Endothelial cell of umbilical vein (primary cell): ENCODE measurements around the gene ARL8A. TPM values are rescaled to one million over a fixed set of nuclear protein-coding genes. Genes with fewer than 3 reads are reported as not detected.

Experiments used
- BruUV-seq: library from RNA; stranded (reverse); fragments of 400-500 nt; replicated peaks from 2 replicates; lab custom pipeline; 2021; lab: Mats Ljungman, UMichigan
- CTCF ChIA-PET: fragments of 300-600, 350-600 bp; sonication (Branson Sonifier 250); formaldehyde crosslinking; loops from one replicate; lab custom pipeline; 2021; ENCODE audit warnings: antibody characterized with exemption, inconsistent platforms; lab: Charles Lee
- POLR2A ChIA-PET: fragments of 300-600, 350-600 bp; sonication (Branson Sonifier 250); formaldehyde crosslinking; loops from one replicate; lab custom pipeline; 2021; ENCODE audit warnings: antibody characterized with exemption, inconsistent platforms; lab: Charles Lee
- DNase-seq: peaks from one replicate; pipeline ENCODE4 v3.0.0-alpha.2; 2011; ENCODE audit warnings: low read depth, low spot score
- FAIRE-seq: peaks from 2 replicates; lab custom pipeline; 2011; peaks lifted over from hg19 to GRCh38; lab: Jason Lieb, UNC
- H2AFZ ChIP-seq: 2 replicates; pipeline ENCODE4 v1.6.0; 2012; ENCODE audit warnings: low read depth, low read length, control low read depth, inconsistent platforms
- H3K27ac ChIP-seq: 2 replicates; pipeline ENCODE4 v1.5.1; 2011; ENCODE audit warnings: low read depth, mild to moderate bottlenecking, control low read depth, low read length, moderate library complexity; ENCODE audit not compliant: insufficient read depth
- H3K27me3 ChIP-seq, 2 experiments: 2 replicates each; pipeline versions ENCODE4 v1.6.0 to v1.6.1; 2011; ENCODE audit warnings: low read length in 2 of 2, mixed read lengths in 1 of 2; ENCODE audit not compliant: control insufficient read depth in 2 of 2, insufficient read depth in 2 of 2
- H3K36me3 ChIP-seq, 2 experiments: 2 replicates in 1 of 2; 3 replicates in 1 of 2; pipeline ENCODE4 v1.5.1; 2011; ENCODE audit warnings: low read length in 2 of 2, mild to moderate bottlenecking in 1 of 2, moderate library complexity in 1 of 2; ENCODE audit not compliant: control insufficient read depth in 2 of 2, insufficient read depth in 2 of 2; ENCODE audit errors: extremely low read depth in 1 of 2
- H3K4me1 ChIP-seq: 3 replicates; pipeline ENCODE4 v1.5.1; 2011; ENCODE audit warnings: mild to moderate bottlenecking, low read length; ENCODE audit not compliant: control insufficient read depth, insufficient read depth; ENCODE audit errors: extremely low read depth
- H3K4me2 ChIP-seq: 2 replicates; pipeline ENCODE4 v1.6.1; 2011; ENCODE audit warnings: low read length, control low read depth, mixed read lengths; ENCODE audit not compliant: insufficient read depth
- H3K4me3 ChIP-seq, 3 experiments: fragments of 200-600 bp in 1 of 3; sonication (generic), shearing (Covaris generic) in 1 of 3; replicated peaks in 1 of 3; 2 replicates each; pipeline ENCODE4 v1.5.1; 2011 to 2016; ENCODE audit warnings: control low read depth in 3 of 3, low read length in 3 of 3, mild to moderate bottlenecking in 2 of 3, inconsistent platforms in 1 of 3, low read depth in 1 of 3, moderate library complexity in 1 of 3; ENCODE audit not compliant: insufficient read depth in 1 of 3
- H3K79me2 ChIP-seq: 2 replicates; pipeline ENCODE4 v1.6.0; 2012; ENCODE audit warnings: low read length, inconsistent platforms; ENCODE audit not compliant: control insufficient read depth, insufficient read depth
- H3K9ac ChIP-seq: replicated peaks from 2 replicates; pipeline ENCODE3; 2011; ENCODE audit warnings: low read length, control low read depth; ENCODE audit not compliant: insufficient read depth; ENCODE audit errors: extremely low read depth
- H3K9me1 ChIP-seq: replicated peaks from 3 replicates; pipeline ENCODE4 v1.6.0; 2011; ENCODE audit warnings: mild to moderate bottlenecking, low read length; ENCODE audit not compliant: control insufficient read depth, insufficient read depth; ENCODE audit errors: extremely low read depth
- H3K9me3 ChIP-seq: replicated peaks from 2 replicates; pipeline ENCODE4 v1.5.1; 2012; ENCODE audit warnings: low read length, inconsistent platforms; ENCODE audit not compliant: control insufficient read depth, insufficient read depth
- H4K20me1 ChIP-seq: replicated peaks from 2 replicates; pipeline ENCODE3; 2011; ENCODE audit warnings: mild to moderate bottlenecking, low read length; ENCODE audit not compliant: control insufficient read depth, insufficient read depth; ENCODE audit errors: extremely low read depth
- CTCF ChIP-seq, 2 donors: IDR thresholded peaks; 1 replicate in 1 of 2; 2 replicates in 1 of 2; pipeline ENCODE4 v1.5.1; 2011; ENCODE audit warnings: low read length in 2 of 2, mild to moderate bottlenecking in 2 of 2, moderate library complexity in 2 of 2, control low read depth in 1 of 2, inconsistent platforms in 1 of 2, low read depth in 1 of 2; ENCODE audit not compliant: insufficient read depth in 1 of 2; ENCODE audit errors: extremely low read depth in 1 of 2
- EZH2 ChIP-seq: IDR thresholded peaks from 2 replicates; pipeline ENCODE4 v1.6.1; 2012; ENCODE audit warnings: borderline replicate concordance, low read depth, mild to moderate bottlenecking, moderate library complexity, low read length, inconsistent platforms; ENCODE audit not compliant: severe bottlenecking
- FOS ChIP-seq: IDR thresholded peaks from 2 replicates; pipeline ENCODE4 v1.6.1; 2011; ENCODE audit warnings: mild to moderate bottlenecking, low read length, moderate library complexity, borderline replicate concordance; ENCODE audit not compliant: insufficient read depth
- GATA2 ChIP-seq: IDR thresholded peaks from 2 replicates; pipeline ENCODE4 v1.7.0; 2011; ENCODE audit warnings: low read depth, mild to moderate bottlenecking, moderate library complexity, mixed read lengths, low read length; ENCODE audit not compliant: insufficient read length, insufficient read depth
- JUN ChIP-seq: IDR thresholded peaks from 2 replicates; pipeline ENCODE4 v1.6.1; 2011; ENCODE audit warnings: borderline replicate concordance, low read depth; ENCODE audit not compliant: insufficient read length, insufficient read depth
- MAX ChIP-seq: IDR thresholded peaks from 2 replicates; pipeline ENCODE4 v1.6.1; 2011; ENCODE audit not compliant: insufficient read depth, insufficient read length
- MYC ChIP-seq: IDR thresholded peaks from one replicate; pipeline ENCODE4 v1.6.1; 2011; ENCODE audit warnings: mild to moderate bottlenecking, low read depth, low read length
- POLR2A ChIP-seq: IDR thresholded peaks from 2 replicates; pipeline ENCODE4 v1.6.1; 2012; ENCODE audit warnings: low read depth, mild to moderate bottlenecking, control low read depth, low read length
- POLR2AphosphoS5 ChIP-seq: IDR thresholded peaks from 2 replicates; pipeline ENCODE4 v1.6.1; 2012; ENCODE audit warnings: low read depth, mild to moderate bottlenecking, control low read depth, low read length, moderate library complexity; ENCODE audit not compliant: insufficient read depth
- dilution Hi-C: fragments of 300-500 bp; cut with MboI; formaldehyde crosslinking; loops from one replicate; pipeline ENCODE4 v1.15.0; 2019; ENCODE audit warnings: low sequenced_read_pairs; ENCODE audit not compliant: extremely low pct_ligation_motif_present
- intact Hi-C: fragments of 100-400 bp; cut with micrococcal nuclease; formaldehyde crosslinking; loops from one replicate; pipeline ENCODE4 v1.10.0; 2022
- polyA plus RNA-seq, 4 experiments: library from polyadenylated mRNA; depleted of rRNA in 3 of 4; stranded (reverse) in 3 of 4; unstranded in 1 of 4; fragments of >200 nt; gene quantifications; 2 replicates each; pipeline versions ENCODE4 v1.2.1 to v1.2.3, GENCODE V29; 2011 to 2012; ENCODE audit warnings: missing spikeins in 1 of 4
- total RNA-seq: library from RNA; stranded (reverse); gene quantifications from 2 replicates; pipeline ENCODE4 v1.2.3, GENCODE V29; 2021

ARL8A gene
- total and polyA plus RNA-seq, 2 donors (not counting 3 experiments of a cell fraction or from before 2014, with no cell fraction given) = 54.3 to 69.5 TPM

- DNase-seq (no peak), FAIRE-seq (no peak)
- ChIA-PET POLR2A (no interaction called here), CTCF (interaction anchor here (0.9 to 1.7 kb wide), 4 partner anchors 8 to 27 kb away, joined by 4 to 8 read pairs (median 6); no protein-coding TSS in a partner anchor)
- Histone ChIP-seq H3K4me2 (no peak overlapping the region), H3K9ac (no peak overlapping the region), H3K9me3 (no peaks in the 10 kb centered on the region), H2AFZ (no peak overlapping the region), H3K4me1 (peaks cover 7% of the 10 kb centered on the region), H3K9me1 (no peaks in the 10 kb centered on the region), H4K20me1 (no peaks in the 10 kb centered on the region), H3K27me3 (no peaks in the 10 kb centered on the region), H3K79me2 (no peaks in the 10 kb centered on the region), H3K36me3 (no peaks in the 10 kb centered on the region), H3K27ac (no peak overlapping the region), H3K4me3 (no peak overlapping the region)
- intact Hi-C loops = no loop called here
- BruUV-seq = no TSS peak
- dilution Hi-C loops = no loop called here
- no peak for TF ChIP-seq POLR2A
These were observed 18.1 kb upstream of the ARL8A start for GRCh38 chr1:202162418-202163280.

- Histone ChIP-seq H3K4me2 (no peak overlapping the region), H3K27ac (no peak overlapping the region), H3K4me3 (no peak overlapping the region), H3K4me1 (peaks cover 7% of the 10 kb centered on the region), H2AFZ (no peak overlapping the region), H3K79me2 (no peaks in the 10 kb centered on the region), H4K20me1 (no peaks in the 10 kb centered on the region), H3K36me3 (no peaks in the 10 kb centered on the region), H3K9ac (no peak overlapping the region), H3K9me3 (no peaks in the 10 kb centered on the region), H3K9me1 (no peaks in the 10 kb centered on the region), H3K27me3 (no peaks in the 10 kb centered on the region)
- POLR2A ChIA-PET = no interaction called here
- TF ChIP-seq POLR2AphosphoS5 (no peak), CTCF (IDR thresholded peaks at IDR 0.05; ENCODE audit: extremely low read depth in 1 of 2, insufficient read depth in 1 of 2, low read depth in 1 of 2, low read length in 2 of 2) (no peak), JUN (no peak), GATA2 (no peak), FOS (no peak), POLR2A (no peak), MAX (no peak), EZH2 (no peak), MYC (no peak)
- FAIRE-seq = no peak
- intact Hi-C loops (no loop called here), dilution Hi-C loops (no loop called here)
- BruUV-seq = no TSS peak
- no peak for DNase-seq
- CTCF ChIA-PET = interaction anchor here (0.9 to 1.6 kb wide), 3 partner anchors 8 to 26 kb away, joined by 4 to 6 read pairs (median 5); no protein-coding TSS in a partner anchor
These were observed 17.5 kb upstream of the ARL8A start for GRCh38 chr1:202162047-202162417.
